Osteocyte (in vitro differentiated cells): Measurements from ENCODE around the gene GRIK5. TPM values are rescaled to one million over a fixed set of nuclear protein-coding genes. Genes with fewer than 3 reads are reported as not detected.
A peak's percentile ranks its signal among the peaks of the same experiment; 100 is the strongest.

Experiments
- DNase-seq: peaks from one replicate; pipeline ENCODE4 v3.0.0; 2021; ENCODE audit warnings: mixed read lengths; ENCODE audit not compliant: unreplicated experiment; ENCODE audit errors: extremely low spot score
- H3K27ac Mint-ChIP-seq: one replicate; pipeline ENCODE4 v1.8.0; 2021; ENCODE audit warnings: mild to moderate bottlenecking, mixed read lengths; ENCODE audit not compliant: unreplicated experiment
- H3K27me3 Mint-ChIP-seq: one replicate; pipeline ENCODE4 v1.8.0; 2021; ENCODE audit warnings: mixed read lengths; ENCODE audit not compliant: unreplicated experiment
- H3K36me3 Mint-ChIP-seq: one replicate; pipeline ENCODE4 v1.8.0; 2021; ENCODE audit warnings: mixed read lengths; ENCODE audit not compliant: unreplicated experiment
- H3K4me1 Mint-ChIP-seq: one replicate; pipeline ENCODE4 v1.8.0; 2021; ENCODE audit warnings: mixed read lengths; ENCODE audit not compliant: unreplicated experiment
- H3K4me3 Mint-ChIP-seq: one replicate; pipeline ENCODE4 v1.8.0; 2021; ENCODE audit warnings: mild to moderate bottlenecking, moderate library complexity, mixed read lengths; ENCODE audit not compliant: unreplicated experiment
- H3K9me3 Mint-ChIP-seq: one replicate; pipeline ENCODE4 v1.8.0; 2021; ENCODE audit warnings: mixed read lengths; ENCODE audit not compliant: unreplicated experiment
- total RNA-seq: library from RNA; stranded (reverse); gene quantifications from 2 replicates; pipeline ENCODE4 v1.2.1, GENCODE V29; 2021
- TF ChIP-seq, protein P1 (sequence below): fragments of 200-600 bp; sonication (generic); IDR thresholded peaks from 2 replicates; pipeline ENCODE4 v1.5.0; 2021; ENCODE audit warnings: antibody characterized with exemption, mild to moderate bottlenecking, moderate library complexity

Gene GRIK5
- total RNA-seq, 1 donor from 2014 or later: 0.38 TPM

DNA sequence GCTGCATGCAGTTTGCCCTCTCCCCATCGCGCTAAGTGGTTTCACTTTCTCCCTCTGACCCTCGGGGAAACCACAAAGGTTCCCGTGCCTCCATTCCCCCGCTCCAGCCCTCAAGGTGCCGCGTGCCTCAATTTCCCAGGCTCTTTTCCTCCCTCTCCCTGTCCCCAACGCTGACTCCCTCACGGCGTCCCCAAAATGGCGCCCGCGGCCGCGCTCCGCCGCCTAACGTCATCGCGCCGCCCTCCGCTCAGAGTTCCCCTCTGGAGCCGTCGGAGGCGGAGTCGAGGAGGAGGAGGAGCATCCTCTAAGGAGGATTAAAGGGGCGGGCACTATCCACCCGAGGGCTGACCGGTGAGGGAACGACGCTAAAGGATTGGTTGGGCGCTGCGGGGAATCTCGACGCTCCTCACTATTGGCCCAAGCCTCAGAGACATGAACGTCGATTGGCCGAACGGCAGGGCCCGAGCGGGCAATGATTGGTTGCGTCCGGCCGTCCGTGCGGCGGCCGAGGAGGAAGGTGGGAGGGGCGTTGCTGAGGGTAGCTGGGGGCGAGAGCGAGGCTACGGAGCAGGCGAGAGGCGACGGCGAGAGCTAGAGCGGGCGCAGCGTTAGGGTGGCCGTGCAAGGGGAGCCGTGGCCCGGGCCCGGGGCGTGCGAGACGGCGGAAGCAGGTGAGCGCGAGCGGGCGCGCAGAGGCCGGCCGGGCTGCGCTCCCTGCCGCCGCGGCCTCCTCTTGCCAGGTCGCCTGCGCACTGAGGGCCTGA, 5.8 kb upstream of the GRIK5 start, which contains the start of gene ZNF574:
TSS of gene ZNF574 (plus strand) at position 551 of the 764 bp plus-strand sequence. CDS start 2,441 bp downstream, outside the sequence.
- Mint-ChIP-seq H3K36me3 (peaks cover 6% of the 10 kb centered on the region), H3K4me3 (peak within 1 kb of the TSS; percentile 98)

GRCh38 chr19:42075364-42075615, 5.3 kb upstream of the GRIK5 start:
- Mint-ChIP-seq H3K4me1 (peaks cover 33% of the 10 kb centered on the region), H3K27me3 (no peaks in the 10 kb centered on the region), H3K4me3 (peak overlapping the region; percentile 98), H3K27ac (peak overlapping the region; percentile 100), H3K36me3 (peaks cover 6% of the 10 kb centered on the region), H3K9me3 (no peaks in the 10 kb centered on the region)
- TF ChIP-seq, protein P1, sequence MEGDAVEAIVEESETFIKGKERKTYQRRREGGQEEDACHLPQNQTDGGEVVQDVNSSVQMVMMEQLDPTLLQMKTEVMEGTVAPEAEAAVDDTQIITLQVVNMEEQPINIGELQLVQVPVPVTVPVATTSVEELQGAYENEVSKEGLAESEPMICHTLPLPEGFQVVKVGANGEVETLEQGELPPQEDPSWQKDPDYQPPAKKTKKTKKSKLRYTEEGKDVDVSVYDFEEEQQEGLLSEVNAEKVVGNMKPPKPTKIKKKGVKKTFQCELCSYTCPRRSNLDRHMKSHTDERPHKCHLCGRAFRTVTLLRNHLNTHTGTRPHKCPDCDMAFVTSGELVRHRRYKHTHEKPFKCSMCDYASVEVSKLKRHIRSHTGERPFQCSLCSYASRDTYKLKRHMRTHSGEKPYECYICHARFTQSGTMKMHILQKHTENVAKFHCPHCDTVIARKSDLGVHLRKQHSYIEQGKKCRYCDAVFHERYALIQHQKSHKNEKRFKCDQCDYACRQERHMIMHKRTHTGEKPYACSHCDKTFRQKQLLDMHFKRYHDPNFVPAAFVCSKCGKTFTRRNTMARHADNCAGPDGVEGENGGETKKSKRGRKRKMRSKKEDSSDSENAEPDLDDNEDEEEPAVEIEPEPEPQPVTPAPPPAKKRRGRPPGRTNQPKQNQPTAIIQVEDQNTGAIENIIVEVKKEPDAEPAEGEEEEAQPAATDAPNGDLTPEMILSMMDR: no peak
- DNase-seq: no peak

More for the DNA sequence above, 5.8 kb upstream of the GRIK5 start, which contains the start of gene ZNF574:
- TF ChIP-seq, protein P1: no peak
- DNase-seq: peak; percentile 99
- no peaks in the 10 kb centered on the region for H3K9me3 Mint-ChIP-seq
- peak within 1 kb of the TSS; percentile 100 for H3K27ac Mint-ChIP-seq
- no peaks in the 10 kb centered on the region for H3K27me3 Mint-ChIP-seq
- H3K4me1 Mint-ChIP-seq: peaks cover 33% of the 10 kb centered on the region

GRCh38 chr19:42074513-42075363, 4.7 kb upstream of the GRIK5 start:
- no peaks in the 10 kb centered on the region for H3K9me3 Mint-ChIP-seq
- no peak for DNase-seq
- H3K27me3 Mint-ChIP-seq: no peaks in the 10 kb centered on the region
- H3K4me1 Mint-ChIP-seq: peaks cover 33% of the 10 kb centered on the region
- peaks cover 6% of the 10 kb centered on the region for H3K36me3 Mint-ChIP-seq
- peak overlapping the region; percentile 100 for H3K27ac Mint-ChIP-seq
- peak overlapping the region; percentile 98 for H3K4me3 Mint-ChIP-seq
- TF ChIP-seq, protein P1: no peak

GRCh38 chr19:42071247-42071646, 1.2 kb upstream of the GRIK5 start:
- no peak overlapping the region for H3K27ac Mint-ChIP-seq
- H3K9me3 Mint-ChIP-seq: no peaks in the 10 kb centered on the region
- DNase-seq: no peak
- H3K36me3 Mint-ChIP-seq: no peaks in the 10 kb centered on the region
- H3K4me1 Mint-ChIP-seq: peaks cover 12% of the 10 kb centered on the region
- H3K4me3 Mint-ChIP-seq: no peak overlapping the region
- TF ChIP-seq, protein P1: no peak
- H3K27me3 Mint-ChIP-seq: no peaks in the 10 kb centered on the region
